ENCODE measurements around the gene SRPK2. TPM values are rescaled to one million over a fixed set of nuclear protein-coding genes. Genes with fewer than 3 reads are reported as not detected.
A peak's percentile ranks its signal among the peaks of the same experiment; 100 is the strongest.
"Not testable (repeated sequence)": the region's sequence is repeated elsewhere in the genome, so short reads cannot be mapped to it uniquely, and the experiment has no call there.

The SRPK2 gene
- polyA plus RNA-seq, 10 donors: 33.3 to 47.6 (median 38.6) TPM

GRCh38 chr7:105305633-105306032 lies 83.1 kb downstream of the SRPK2 start:
- DNase-seq: no peak

- DNase-seq: no peak
These were observed 84.5 kb downstream of the SRPK2 start for GRCh38 chr7:105304040-105304895.

GRCh38 chr7:105300587-105300986 lies 88.1 kb downstream of the SRPK2 start:
- not testable (repeated sequence) for DNase-seq

GRCh38 chr7:105298439-105298894 lies 90.3 kb downstream of the SRPK2 start:
- no peak for DNase-seq

GRCh38 chr7:105297985-105298384 lies 90.7 kb downstream of the SRPK2 start:
- DNase-seq: no peak

GRCh38 chr7:105297309-105297708 lies 91.4 kb downstream of the SRPK2 start:
- no peak for DNase-seq

- DNase-seq: no peak
These were observed 92.2 kb downstream of the SRPK2 start for GRCh38 chr7:105296491-105296890.

- DNase-seq: no peak
These were observed 92.9 kb downstream of the SRPK2 start for GRCh38 chr7:105295596-105296352.

GRCh38 chr7:105294482-105294881 lies 94.2 kb downstream of the SRPK2 start:
- not testable (repeated sequence) for DNase-seq

GRCh38 chr7:105289704-105290103 lies 99.0 kb downstream of the SRPK2 start:
- DNase-seq: no peak

- DNase-seq: no peak
These were observed 102.3 kb downstream of the SRPK2 start for GRCh38 chr7:105286441-105286840.

- no peak for DNase-seq
These were observed 103.4 kb downstream of the SRPK2 start for GRCh38 chr7:105285118-105285874.

- no peak for DNase-seq
These were observed 104.7 kb downstream of the SRPK2 start for GRCh38 chr7:105284014-105284413.

- no peak for DNase-seq
These were observed 106.8 kb downstream of the SRPK2 start for GRCh38 chr7:105281966-105282365.

GRCh38 chr7:105279688-105280007 lies 109.1 kb downstream of the SRPK2 start:
- no peak for DNase-seq

- DNase-seq: no peak
These were observed 109.6 kb downstream of the SRPK2 start for GRCh38 chr7:105278973-105279687.

- no peak for DNase-seq
These were observed 110.2 kb downstream of the SRPK2 start for GRCh38 chr7:105278565-105278964.

- DNase-seq: no peak
These were observed 111.4 kb downstream of the SRPK2 start for GRCh38 chr7:105277341-105277740.

- DNase-seq: no peak
These were observed 118.6 kb downstream of the SRPK2 start for GRCh38 chr7:105270117-105270516.

GRCh38 chr7:105269397-105269796 lies 119.3 kb downstream of the SRPK2 start:
- peak in 1 of 3 donors; percentile 23 for DNase-seq

Measured in muscle of back (tissue), 11 donors.